Stomach (tissue), 9 donors: ENCODE data around the gene DGKA. TPM values are rescaled to one million over a fixed set of nuclear protein-coding genes. Genes with fewer than 3 reads are reported as not detected.

ENCODE experiments used
- DNase-seq, 2 donors: peaks; one replicate each; pipeline versions ENCODE4 v3.0.0 to v3.0.0-alpha.2; 2013 to 2019
- H3K27ac ChIP-seq, 5 donors: fragments of 200-600 bp in 4 of 5; sonication (generic) in 4 of 5; one replicate each; pipeline ENCODE4 v1.5.1; 2013 to 2019; ENCODE audit warnings: mild to moderate bottlenecking in 1 of 5, moderate library complexity in 1 of 5
- H3K27me3 ChIP-seq, 3 donors: fragments of 200-600 bp; sonication (generic); one replicate each; pipeline ENCODE4 v1.5.1; 2017 to 2019; ENCODE audit warnings: mixed run types in 1 of 3
- H3K36me3 ChIP-seq, 4 donors: fragments of 200-600 bp; sonication (generic); 1 replicate in 3 of 4; 2 replicates in 1 of 4; pipeline ENCODE4 v1.5.1; 2016 to 2019
- H3K4me1 ChIP-seq, 4 donors: fragments of 200-600 bp; sonication (generic); one replicate each; pipeline ENCODE4 v1.5.1; 2016 to 2019
- H3K4me3 ChIP-seq, 4 donors: fragments of 200-600 bp; sonication (generic) in 3 of 4; one replicate each; pipeline ENCODE4 v1.5.1; 2016 to 2019; ENCODE audit warnings: mild to moderate bottlenecking in 1 of 4
- H3K9me3 ChIP-seq, 4 donors: fragments of 200-600 bp; sonication (generic); one replicate each; pipeline ENCODE4 v1.5.1; 2016 to 2019
- CTCF ChIP-seq, 7 experiments: fragments of 450-650 bp in 4 of 7; fragments of 200-600 bp in 3 of 7; sonication (generic) in 3 of 7; IDR thresholded peaks; one replicate each; pipeline ENCODE4 v1.5.1; 2016 to 2019; ENCODE audit warnings: antibody characterized with exemption in 7 of 7, control low read depth in 2 of 7, mild to moderate bottlenecking in 1 of 7
- EP300 ChIP-seq: sonication (generic); formaldehyde crosslinking; IDR thresholded peaks from one replicate; pipeline ENCODE4 v1.6.1; 2017; ENCODE audit warnings: antibody characterized with exemption
- POLR2A ChIP-seq, 4 donors: fragments of 450-650 bp; IDR thresholded peaks; one replicate each; pipeline ENCODE4 v1.6.1; 2016; ENCODE audit warnings: antibody characterized with exemption in 4 of 4, control low read depth in 2 of 4, mild to moderate bottlenecking in 1 of 4, moderate library complexity in 1 of 4
- POLR2AphosphoS5 ChIP-seq, 3 donors: sonication (generic); formaldehyde crosslinking; IDR thresholded peaks; one replicate each; pipeline ENCODE4 v1.6.1; 2016; ENCODE audit warnings: antibody characterized with exemption in 3 of 3
- WGBS, 5 donors: extraction: QIAGEN DNeasy Blood & Tissue Kit in 3 of 5; methylation state at CpG; one replicate each; pipeline versions ENCODE4 v1.1.5 to v1.1.7; 2013 to 2018; 5-methylcytosine and 5-hydroxymethylcytosine counted together
- intact Hi-C: fragments of 100-400 bp; cut with DNase I; formaldehyde crosslinking; loops from one replicate; pipeline ENCODE4 v1.15.1; 2023; ENCODE audit warnings: low total_unique reads
- polyA plus RNA-seq, 3 donors: library from polyadenylated mRNA; stranded (reverse); fragments of 200-250 nt; gene quantifications; one replicate each; pipeline ENCODE4 v1.2.3, GENCODE V29; 2013
- total RNA-seq, 5 donors: library from RNA; depleted of rRNA; stranded (reverse); fragments of >200 nt; gene quantifications; one replicate each; pipeline versions ENCODE4 v1.1.0 to v1.2.3, GENCODE V29; 2014 to 2016
- donor health status: healthy with polysubstance abuse.
- donor health status: Bipolar disorder and iron deficiency.
- donor health status: healthy.

The DGKA gene
- total and polyA plus RNA-seq, 8 donors, result 13.0 to 418 (median 74.1) TPM

DNA sequence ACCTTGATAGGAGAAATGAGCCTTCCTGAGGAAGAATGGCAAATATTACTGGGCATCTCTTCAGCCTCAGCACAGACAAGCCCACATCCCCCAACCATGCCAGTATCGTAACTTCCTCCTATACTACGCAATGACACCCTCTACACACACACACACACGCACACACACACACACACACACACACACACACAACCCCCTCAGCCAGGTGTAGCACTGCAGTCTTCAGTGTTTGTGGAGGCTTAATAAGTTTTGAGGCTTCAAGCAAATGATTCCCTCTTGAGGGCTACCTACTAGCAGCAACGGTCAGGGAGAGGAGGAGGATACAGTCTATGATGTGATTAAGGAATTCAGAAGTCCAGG, 1.6 kb downstream of the DGKA start:
- 0 to 5% (median 2%) methylated on average over 4 of the region's 4 CpGs for WGBS, 5 donors
- Histone ChIP-seq H3K4me1 (peaks cover 34 to 68% (median 52%) of the 10 kb centered on the region in 4 donors), H3K27ac (peak overlapping the region; percentile 67 to 99 (median 96)), H3K9me3 (no peaks in the 10 kb centered on the region), H3K4me3 (peak overlapping the region; percentile 65 to 76 (median 71)), H3K36me3 (peaks cover 0 to 13% (median 7%) of the 10 kb centered on the region in 4 donors), H3K27me3 (no peaks in the 10 kb centered on the region)
- no peak for TF ChIP-seq POLR2A (IDR thresholded peaks at IDR 0.05)
- no peak for TF ChIP-seq CTCF (IDR thresholded peaks at IDR 0.05)
- no peak for TF ChIP-seq EP300
- TF ChIP-seq POLR2AphosphoS5 (IDR thresholded peaks at IDR 0.05), result no peak
- intact Hi-C loops, result no loop called here
- DNase-seq, result peak in 1 of 2 donors; percentile 65

DNA sequence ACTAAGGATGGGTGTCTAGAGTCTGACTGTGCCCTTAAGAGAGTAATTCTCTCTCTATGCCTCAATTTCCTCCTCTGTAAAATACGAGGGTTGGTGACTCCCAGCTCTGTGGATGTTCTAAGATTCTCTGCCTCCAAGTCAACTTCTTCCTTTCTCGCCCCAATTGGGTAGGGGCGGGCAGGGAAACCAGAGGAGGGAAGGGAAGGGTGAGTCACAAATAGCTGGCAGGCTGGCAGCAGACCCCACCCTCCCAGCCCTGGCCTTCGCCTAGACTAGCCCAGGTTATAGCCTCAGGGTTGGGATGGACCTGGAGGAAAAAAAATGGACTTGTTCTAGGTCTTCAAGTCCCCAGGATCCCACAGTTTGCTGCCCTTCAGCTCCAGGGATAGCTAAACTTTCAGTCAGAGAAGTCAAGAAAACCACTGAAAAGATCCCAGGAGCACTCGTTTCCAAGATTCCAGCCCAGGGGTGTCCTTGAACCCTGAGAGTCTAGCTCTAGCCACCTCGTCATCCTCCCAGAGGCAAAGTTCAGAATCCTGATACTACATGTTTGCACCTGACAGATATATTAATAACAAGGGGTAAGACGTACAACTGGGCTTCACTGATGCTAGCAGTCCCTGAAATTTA, 2.3 kb downstream of the DGKA start:
- Histone ChIP-seq H3K4me1 (peaks cover 32 to 62% (median 48%) of the 10 kb centered on the region in 4 donors), H3K9me3 (no peaks in the 10 kb centered on the region), H3K36me3 (peaks cover 0 to 20% (median 14%) of the 10 kb centered on the region in 4 donors), H3K4me3 (peak overlapping the region in 3 of 4 donors; percentile 65 to 76 (median 69)), H3K27ac (peak overlapping the region in 4 of 5 donors; percentile 32 to 99 (median 96)), H3K27me3 (no peaks in the 10 kb centered on the region)
- 61 to 77% (median 73%) methylated on average over 6 to 7 of the region's 7 CpGs for WGBS, 5 donors
- no peak for TF ChIP-seq POLR2A (IDR thresholded peaks at IDR 0.05)
- no peak for TF ChIP-seq POLR2AphosphoS5 (IDR thresholded peaks at IDR 0.05)
- TF ChIP-seq CTCF (IDR thresholded peaks at IDR 0.05), result no peak
- DNase-seq, result peak in 1 of 2 donors; percentile 35
- intact Hi-C loops, result no loop called here

- Histone ChIP-seq H3K27ac (peak overlapping the region in 1 of 5 donors; percentile 96), H3K36me3 (peaks cover 0 to 24% (median 22%) of the 10 kb centered on the region in 4 donors), H3K4me3 (no peak overlapping the region), H3K4me1 (peaks cover 24 to 54% (median 40%) of the 10 kb centered on the region in 4 donors), H3K9me3 (no peaks in the 10 kb centered on the region), H3K27me3 (no peaks in the 10 kb centered on the region)
- TF ChIP-seq POLR2A (IDR thresholded peaks at IDR 0.05) (no peak), POLR2AphosphoS5 (IDR thresholded peaks at IDR 0.05) (no peak), CTCF (IDR thresholded peaks at IDR 0.05) (no peak)
- 94 to 97% (median 95%) methylated on average over 1 of the region's 1 CpG for WGBS, 5 donors
- intact Hi-C loops, result no loop called here
- DNase-seq, result no peak
Observed at GRCh38 chr12:55933799-55934742, 3.1 kb downstream of the DGKA start.

DNA sequence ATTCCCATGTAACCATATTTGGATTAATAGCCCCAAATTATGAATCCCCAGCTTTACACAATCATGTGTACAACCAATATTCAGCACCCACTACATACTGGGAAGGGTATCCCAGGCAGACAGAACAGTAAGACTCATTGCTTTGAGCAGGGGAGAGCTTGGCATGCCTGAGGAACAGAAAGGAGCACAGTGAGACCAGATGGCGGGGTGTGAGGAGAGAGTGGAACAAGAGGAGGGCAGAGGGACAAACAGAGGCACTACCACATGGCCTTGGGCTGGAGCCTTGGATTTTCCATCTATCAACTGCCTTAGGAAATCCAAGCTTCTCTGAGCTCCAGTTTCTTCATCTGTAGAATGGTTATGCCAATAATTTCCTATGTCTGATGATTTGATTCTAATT, 3.8 kb downstream of the DGKA start:
- H3K4me1 ChIP-seq, result peaks cover 24 to 53% (median 35%) of the 10 kb centered on the region in 4 donors
- no peaks in the 10 kb centered on the region for H3K27me3 ChIP-seq
- TF ChIP-seq POLR2A (IDR thresholded peaks at IDR 0.05), result no peak
- no peak for TF ChIP-seq EP300
- no peak for TF ChIP-seq CTCF (IDR thresholded peaks at IDR 0.05)
- no peak for TF ChIP-seq POLR2AphosphoS5 (IDR thresholded peaks at IDR 0.05)
- H3K27ac ChIP-seq, result no peak overlapping the region
- 86 to 100% (median 94%) methylated on average over 1 of the region's 1 CpG for WGBS, 5 donors
- peaks cover 0 to 27% (median 26%) of the 10 kb centered on the region in 4 donors for H3K36me3 ChIP-seq
- intact Hi-C loops, result loop anchor here (5.0 kb wide), 1 partner anchor 192 kb away; the partner anchor contains the start of gene GDF11
- no peak overlapping the region for H3K4me3 ChIP-seq
- DNase-seq, result no peak
- no peaks in the 10 kb centered on the region for H3K9me3 ChIP-seq
